GM10266 (cell line): Measurements from ENCODE around the gene NUBP2.

ENCODE experiments used
- DNase-seq: peaks from one replicate; pipeline ENCODE4 v3.0.0; 2012; ENCODE audit errors: extremely low spot score
- TF ChIP-seq, protein P1 (sequence below): IDR thresholded peaks from 2 replicates; pipeline ENCODE4 v1.5.1; 2012; ENCODE audit warnings: mild to moderate bottlenecking, low read depth; ENCODE audit not compliant: control insufficient read depth, insufficient read depth; ENCODE audit errors: missing control alignments

Gene NUBP2

DNA sequence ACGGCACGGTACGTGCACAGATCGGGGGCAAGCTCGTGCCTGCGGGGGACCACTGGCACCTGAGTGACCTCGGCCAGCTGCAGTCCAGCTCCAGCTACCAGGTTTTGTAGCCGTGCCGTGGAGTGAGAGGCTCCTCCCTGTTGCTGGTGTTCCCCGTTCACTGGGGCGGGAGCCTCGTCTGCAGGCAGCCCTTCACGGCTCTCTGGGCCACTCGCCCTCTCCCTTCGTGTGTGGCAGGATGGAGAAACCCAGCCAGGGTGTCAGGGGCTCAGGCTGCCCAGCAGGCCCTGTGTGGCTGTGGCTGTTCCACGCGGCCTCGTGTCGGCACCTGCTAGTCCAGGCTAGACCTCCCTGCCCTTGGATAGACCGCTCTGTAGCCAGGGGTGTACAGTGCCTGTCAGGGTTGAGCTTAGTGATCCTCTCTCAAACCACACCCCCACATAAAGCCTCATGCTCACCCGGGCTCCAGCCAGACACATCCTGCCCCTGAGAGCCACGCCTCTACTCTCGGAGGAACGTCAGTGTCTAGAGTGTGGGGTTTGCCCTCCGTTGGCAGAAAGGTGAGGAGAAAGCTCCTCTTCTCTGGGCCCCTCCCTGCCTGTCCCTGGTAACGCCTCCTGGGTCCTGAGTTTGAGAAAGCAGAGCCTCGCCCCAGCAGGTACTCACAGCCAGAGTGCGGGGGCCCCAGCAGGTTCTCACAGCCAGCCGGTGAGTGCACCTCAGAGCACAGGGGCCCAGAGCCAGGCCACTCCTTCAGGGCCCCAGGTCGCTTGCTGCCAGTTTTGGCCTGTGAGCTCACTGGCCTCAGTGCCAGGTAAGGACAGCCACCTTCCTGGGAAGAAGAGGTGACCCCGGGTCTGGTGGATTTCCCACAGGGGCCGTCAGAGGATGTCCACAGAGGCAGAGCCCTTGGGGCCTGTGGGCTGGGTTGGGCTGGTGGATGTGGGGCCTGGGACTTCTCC is 39.1 kb upstream of the NUBP2 start:
- TF ChIP-seq, protein P1, sequence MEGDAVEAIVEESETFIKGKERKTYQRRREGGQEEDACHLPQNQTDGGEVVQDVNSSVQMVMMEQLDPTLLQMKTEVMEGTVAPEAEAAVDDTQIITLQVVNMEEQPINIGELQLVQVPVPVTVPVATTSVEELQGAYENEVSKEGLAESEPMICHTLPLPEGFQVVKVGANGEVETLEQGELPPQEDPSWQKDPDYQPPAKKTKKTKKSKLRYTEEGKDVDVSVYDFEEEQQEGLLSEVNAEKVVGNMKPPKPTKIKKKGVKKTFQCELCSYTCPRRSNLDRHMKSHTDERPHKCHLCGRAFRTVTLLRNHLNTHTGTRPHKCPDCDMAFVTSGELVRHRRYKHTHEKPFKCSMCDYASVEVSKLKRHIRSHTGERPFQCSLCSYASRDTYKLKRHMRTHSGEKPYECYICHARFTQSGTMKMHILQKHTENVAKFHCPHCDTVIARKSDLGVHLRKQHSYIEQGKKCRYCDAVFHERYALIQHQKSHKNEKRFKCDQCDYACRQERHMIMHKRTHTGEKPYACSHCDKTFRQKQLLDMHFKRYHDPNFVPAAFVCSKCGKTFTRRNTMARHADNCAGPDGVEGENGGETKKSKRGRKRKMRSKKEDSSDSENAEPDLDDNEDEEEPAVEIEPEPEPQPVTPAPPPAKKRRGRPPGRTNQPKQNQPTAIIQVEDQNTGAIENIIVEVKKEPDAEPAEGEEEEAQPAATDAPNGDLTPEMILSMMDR = no peak
- no peak for DNase-seq

DNA sequence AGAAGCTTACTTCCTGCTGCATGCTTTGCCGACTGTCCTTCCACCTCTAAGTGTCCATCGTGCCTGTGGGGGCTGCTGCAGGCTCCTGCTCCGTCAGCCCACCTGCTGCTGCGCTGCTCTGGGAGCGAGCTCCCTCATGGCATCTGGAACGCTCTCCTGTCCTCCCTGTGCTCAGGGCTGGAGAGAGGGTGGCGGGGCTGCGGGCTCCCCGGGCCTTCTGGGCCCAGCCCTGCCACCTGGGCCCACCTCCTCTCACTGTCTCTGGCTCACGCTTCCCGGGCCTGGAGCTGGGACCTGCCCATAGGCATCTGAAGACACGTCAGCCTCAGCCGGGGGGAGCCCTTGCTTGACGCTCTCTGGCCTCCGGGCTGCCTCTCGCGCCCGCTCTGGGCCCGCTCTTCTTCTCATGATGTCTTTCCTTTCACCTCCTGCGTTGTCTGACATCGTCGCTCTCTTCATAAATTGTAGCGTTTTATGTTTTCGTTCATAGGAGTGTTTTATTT is 38.4 kb upstream of the NUBP2 start:
- DNase-seq = no peak
- TF ChIP-seq, protein P1 = no peak

DNA sequence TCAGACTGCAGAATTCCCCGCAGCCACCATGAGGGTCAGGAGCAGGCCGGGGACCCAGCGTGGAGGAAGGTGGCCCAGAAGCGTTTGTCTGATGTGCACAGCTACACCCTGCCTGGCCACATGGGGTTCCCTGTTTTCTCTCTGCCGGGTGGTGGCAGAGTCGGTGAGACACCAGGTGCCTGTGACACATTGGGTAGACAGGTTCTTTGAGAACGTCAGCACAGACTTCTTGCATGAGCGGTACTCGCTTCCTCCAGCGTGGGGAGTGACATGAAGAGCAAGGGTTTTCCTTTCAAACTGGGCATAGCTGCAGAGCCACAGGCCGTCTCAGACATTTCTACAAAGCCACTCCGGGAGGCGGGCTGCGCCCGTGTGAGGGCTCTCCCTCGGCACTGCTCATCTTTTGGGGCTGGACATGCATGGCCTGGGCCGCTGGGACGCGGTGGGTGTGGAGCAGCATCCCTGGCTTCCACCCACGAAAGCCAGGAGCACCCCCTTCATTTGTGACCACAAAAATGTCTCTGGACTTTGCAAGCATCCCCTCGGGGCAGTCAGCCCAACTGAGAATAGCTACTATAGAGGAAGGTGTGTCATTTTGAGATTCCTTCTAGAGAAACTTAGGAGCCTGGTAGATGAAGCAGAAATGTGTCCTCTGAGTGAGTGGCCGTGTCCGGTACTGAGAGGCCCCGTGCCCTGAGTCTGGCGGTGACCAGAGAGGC is 37.4 kb upstream of the NUBP2 start:
- TF ChIP-seq, protein P1 = no peak
- no peak for DNase-seq

DNA sequence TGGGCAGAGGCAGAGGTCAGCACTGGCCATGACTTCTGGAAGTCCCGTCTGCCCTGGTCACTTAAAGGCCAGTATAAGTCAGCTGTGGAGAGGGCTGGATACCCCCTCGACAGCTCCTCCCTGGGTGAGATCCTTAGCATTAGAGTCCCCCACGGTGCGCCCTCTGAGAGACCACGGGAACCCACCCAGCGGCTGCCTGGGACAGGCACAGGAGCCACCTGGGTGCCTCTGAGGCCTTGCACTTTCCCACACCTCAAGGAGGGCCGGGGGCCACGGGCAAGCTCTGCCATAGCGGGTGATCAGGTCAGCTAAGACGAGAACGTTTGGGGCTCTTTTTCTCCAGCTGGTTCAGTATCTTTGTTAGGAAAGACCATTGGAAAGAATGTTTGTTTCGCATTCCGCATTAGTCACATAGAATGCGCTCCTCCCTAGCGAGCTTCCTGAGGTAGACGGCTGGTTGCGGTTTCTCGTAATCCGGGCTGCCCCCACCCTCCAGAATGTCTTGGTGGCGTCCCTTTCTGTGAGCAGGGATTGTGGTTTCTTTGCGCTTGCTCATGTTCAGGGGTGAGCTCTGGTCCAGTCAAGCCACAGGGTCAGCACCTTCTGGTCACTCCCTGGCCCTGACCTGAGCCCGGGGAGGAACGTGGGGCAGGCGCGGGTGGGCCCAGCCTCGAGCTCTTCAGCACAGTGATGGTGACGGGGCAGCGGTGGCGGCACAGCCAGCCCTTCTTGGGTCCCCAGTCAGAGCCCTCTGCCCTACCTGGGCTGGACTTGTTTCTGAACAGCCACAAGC is 36.7 kb upstream of the NUBP2 start:
- TF ChIP-seq, protein P1 = no peak

DNA sequence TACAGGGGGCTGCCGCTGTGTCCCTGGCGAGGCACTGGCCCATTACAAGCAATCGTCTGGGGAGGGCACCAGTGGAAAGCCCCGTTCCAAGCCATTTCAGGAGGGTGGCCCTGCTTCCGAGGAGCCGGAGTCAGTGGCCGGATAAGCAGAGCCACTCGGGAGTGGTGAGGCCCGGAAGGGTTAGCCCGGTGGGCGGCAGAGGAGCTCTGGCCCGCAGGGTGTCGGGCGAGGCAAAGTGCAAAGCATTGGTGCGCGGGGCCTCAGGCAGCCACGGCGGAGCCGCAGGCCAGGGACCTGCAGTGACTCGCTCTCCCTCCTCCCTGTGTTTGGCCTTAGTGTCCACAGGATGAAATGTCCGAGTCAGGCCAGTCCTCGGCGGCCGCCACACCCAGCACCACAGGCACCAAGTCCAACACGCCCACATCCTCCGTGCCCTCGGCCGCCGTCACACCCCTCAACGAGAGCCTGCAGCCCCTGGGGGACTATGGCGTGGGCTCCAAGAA is 36.0 kb upstream of the NUBP2 start:
- no peak for DNase-seq
- TF ChIP-seq, protein P1 = no peak

More for the DNA sequence above, 36.7 kb upstream of the NUBP2 start:
- DNase-seq = no peak

DNA sequence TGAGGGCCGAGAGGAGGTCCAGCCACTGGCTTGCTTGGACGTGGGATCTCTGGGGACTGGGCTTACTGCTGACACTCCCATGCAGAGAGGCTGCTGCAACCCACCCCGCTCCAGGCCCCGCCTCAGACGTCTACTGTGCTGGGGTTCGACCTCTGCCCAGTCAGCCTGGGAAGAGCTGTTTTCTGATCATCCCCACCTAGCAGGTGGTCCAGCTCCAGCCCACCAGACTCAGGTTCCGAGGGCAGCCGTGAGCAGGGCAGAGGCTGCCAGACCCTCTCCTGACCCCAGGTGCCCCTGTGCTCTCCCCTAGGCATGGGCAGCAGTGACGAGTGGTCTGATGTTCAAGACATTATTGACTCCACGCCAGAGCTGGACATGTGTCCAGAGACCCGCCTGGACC is 34.8 kb upstream of the NUBP2 start:
- TF ChIP-seq, protein P1 = no peak

More for the DNA sequence above, 34.8 kb upstream of the NUBP2 start:
- DNase-seq = no peak
